ENCODE measurements around the gene STX5. TPM values are rescaled to one million over a fixed set of nuclear protein-coding genes. Genes with fewer than 3 reads are reported as not detected.

Gene STX5
- total and polyA plus RNA-seq, 9 of the 15 experiments (the other 6 are each of a cell fraction or from before 2014, with no cell fraction given), result 2.8 to 28.6 (median 23.7) TPM

DNA sequence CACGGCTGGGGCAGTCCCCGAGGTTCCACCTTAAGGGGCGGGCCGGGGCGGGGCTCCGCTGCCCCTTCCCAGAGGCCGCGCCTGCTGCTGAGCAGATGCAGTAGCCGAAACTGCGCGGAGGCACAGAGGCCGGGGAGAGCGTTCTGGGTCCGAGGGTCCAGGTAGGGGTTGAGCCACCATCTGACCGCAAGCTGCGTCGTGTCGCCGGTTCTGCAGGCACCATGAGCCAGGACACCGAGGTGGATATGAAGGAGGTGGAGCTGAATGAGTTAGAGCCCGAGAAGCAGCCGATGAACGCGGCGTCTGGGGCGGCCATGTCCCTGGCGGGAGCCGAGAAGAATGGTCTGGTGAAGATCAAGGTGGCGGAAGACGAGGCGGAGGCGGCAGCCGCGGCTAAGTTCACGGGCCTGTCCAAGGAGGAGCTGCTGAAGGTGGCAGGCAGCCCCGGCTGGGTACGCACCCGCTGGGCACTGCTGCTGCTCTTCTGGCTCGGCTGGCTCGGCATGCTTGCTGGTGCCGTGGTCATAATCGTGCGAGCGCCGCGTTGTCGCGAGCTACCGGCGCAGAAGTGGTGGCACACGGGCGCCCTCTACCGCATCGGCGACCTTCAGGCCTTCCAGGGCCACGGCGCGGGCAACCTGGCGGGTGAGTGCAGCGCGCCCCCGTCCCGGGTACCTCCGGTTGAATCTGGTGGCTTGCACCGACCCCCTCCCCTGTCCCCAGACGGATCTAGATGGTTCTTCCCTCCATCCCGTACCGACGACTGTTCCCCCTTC is 49.1 kb upstream of the STX5 start, which contains the start of gene SLC3A2 (continued):
- TF ChIP-seq FOXM1 (IDR thresholded peaks at IDR 0.05; ENCODE audit: low read depth) (no peak), FOXM1 (CRISPR knock-in tag; IDR thresholded peaks at IDR 0.05; ENCODE audit: low read depth) (peak; percentile 95), SMAD1 (IDR thresholded peaks at IDR 0.05; ENCODE audit: low read depth, low read length, partially characterized antibody) (peak; percentile 96), RBM25 (IDR thresholded peaks at IDR 0.05; ENCODE audit: low read depth, low read length, severe bottlenecking) (no peak), TCF3 (CRISPR knock-in tag; IDR thresholded peaks at IDR 0.05) (no peak), BCOR (IDR thresholded peaks at IDR 0.05) (no peak), CBFA2T2 (conservative IDR thresholded peaks at IDR 0.05) (no peak)
- TF ChIP-seq, protein P1, sequence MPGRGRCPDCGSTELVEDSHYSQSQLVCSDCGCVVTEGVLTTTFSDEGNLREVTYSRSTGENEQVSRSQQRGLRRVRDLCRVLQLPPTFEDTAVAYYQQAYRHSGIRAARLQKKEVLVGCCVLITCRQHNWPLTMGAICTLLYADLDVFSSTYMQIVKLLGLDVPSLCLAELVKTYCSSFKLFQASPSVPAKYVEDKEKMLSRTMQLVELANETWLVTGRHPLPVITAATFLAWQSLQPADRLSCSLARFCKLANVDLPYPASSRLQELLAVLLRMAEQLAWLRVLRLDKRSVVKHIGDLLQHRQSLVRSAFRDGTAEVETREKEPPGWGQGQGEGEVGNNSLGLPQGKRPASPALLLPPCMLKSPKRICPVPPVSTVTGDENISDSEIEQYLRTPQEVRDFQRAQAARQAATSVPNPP (IDR thresholded peaks at IDR 0.05; ENCODE audit: borderline replicate concordance, insufficient read depth, insufficient read length), result no peak
- TF ChIP-seq, protein P2, sequence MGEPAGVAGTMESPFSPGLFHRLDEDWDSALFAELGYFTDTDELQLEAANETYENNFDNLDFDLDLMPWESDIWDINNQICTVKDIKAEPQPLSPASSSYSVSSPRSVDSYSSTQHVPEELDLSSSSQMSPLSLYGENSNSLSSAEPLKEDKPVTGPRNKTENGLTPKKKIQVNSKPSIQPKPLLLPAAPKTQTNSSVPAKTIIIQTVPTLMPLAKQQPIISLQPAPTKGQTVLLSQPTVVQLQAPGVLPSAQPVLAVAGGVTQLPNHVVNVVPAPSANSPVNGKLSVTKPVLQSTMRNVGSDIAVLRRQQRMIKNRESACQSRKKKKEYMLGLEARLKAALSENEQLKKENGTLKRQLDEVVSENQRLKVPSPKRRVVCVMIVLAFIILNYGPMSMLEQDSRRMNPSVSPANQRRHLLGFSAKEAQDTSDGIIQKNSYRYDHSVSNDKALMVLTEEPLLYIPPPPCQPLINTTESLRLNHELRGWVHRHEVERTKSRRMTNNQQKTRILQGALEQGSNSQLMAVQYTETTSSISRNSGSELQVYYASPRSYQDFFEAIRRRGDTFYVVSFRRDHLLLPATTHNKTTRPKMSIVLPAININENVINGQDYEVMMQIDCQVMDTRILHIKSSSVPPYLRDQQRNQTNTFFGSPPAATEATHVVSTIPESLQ (CRISPR knock-in tag; IDR thresholded peaks at IDR 0.05), result peak; percentile 95; the same call in 1 of the 2 replicates

All from K562 (cell line).